OCI-LY7 (cell line): ENCODE measurements around the gene KIF26A.

Source experiments
- EZH2phosphoT487 ChIP-seq: fragments of 200-600 bp; sonication (generic); IDR thresholded peaks from 2 replicates; pipeline ENCODE4 v1.6.1; 2018; ENCODE audit warnings: low read depth, borderline replicate concordance, mild to moderate bottlenecking, mixed run types, antibody characterized with exemption, low read length, moderate library complexity, mixed read lengths
- TF ChIP-seq, protein P1 (sequence below): fragments of 200-600 bp; sonication (generic); conservative IDR thresholded peaks from 2 replicates; pipeline ENCODE4 v1.5.1; 2014; ENCODE audit warnings: mild to moderate bottlenecking, antibody characterized with exemption, low read length, moderate library complexity, mixed read lengths

DNA sequence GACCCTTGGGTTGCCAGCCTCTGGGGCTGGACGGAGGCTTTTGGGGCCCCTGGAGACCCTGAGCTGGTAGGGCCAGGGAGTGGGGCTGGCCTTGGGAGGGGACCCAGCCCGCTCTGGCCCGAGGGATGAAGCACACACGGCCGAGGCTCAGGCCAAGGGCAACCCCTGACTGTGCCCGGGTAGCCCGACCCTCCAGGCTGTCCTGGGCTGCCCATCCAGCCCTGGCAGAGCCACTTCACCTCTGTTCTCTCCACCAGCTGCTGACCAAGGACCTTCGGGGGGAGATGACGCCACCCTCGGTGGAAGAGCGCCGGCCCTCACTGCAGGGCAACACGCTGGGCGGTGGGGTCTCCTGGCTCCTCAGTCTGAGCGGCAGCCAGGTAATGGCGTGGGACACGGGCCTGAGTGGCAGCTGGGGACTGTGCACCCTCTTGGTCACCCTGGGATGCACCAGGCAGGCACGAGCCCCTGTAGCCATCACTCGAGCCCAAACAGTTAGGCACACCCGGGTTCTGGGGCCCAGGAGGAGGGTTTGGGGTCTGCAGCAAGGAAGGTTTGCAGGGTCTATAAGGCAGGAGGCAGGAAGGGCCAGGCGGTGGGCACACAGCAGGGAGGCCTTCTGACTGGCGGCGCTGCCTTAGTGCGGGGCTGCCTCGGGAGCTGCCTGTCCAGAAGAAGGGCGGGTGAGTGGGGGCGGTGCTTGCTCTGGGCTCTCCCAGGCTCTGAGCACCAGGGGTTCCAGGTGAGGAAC, 33.1 kb upstream of the KIF26A start:
- no peak for TF ChIP-seq EZH2phosphoT487
- TF ChIP-seq, protein P1, sequence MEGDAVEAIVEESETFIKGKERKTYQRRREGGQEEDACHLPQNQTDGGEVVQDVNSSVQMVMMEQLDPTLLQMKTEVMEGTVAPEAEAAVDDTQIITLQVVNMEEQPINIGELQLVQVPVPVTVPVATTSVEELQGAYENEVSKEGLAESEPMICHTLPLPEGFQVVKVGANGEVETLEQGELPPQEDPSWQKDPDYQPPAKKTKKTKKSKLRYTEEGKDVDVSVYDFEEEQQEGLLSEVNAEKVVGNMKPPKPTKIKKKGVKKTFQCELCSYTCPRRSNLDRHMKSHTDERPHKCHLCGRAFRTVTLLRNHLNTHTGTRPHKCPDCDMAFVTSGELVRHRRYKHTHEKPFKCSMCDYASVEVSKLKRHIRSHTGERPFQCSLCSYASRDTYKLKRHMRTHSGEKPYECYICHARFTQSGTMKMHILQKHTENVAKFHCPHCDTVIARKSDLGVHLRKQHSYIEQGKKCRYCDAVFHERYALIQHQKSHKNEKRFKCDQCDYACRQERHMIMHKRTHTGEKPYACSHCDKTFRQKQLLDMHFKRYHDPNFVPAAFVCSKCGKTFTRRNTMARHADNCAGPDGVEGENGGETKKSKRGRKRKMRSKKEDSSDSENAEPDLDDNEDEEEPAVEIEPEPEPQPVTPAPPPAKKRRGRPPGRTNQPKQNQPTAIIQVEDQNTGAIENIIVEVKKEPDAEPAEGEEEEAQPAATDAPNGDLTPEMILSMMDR: no peak
